WTC11 (cell line): ENCODE results near the gene ALDH3B1. TPM values are rescaled to one million over a fixed set of nuclear protein-coding genes. Genes with fewer than 3 reads are reported as not detected.

Source experiments
- ATAC-seq: fragments of 200-7000 bp; cut with Tn5 transposase; 2 replicates; pipeline ENCODE4 v1.10.0; 2021; ENCODE audit warnings: mild to moderate bottlenecking, moderate library complexity
- CTCF ChIA-PET: fragments of 300-600 bp; sonication (Branson Sonifier 250); formaldehyde crosslinking; loops from one replicate; lab custom pipeline; 2021; ENCODE audit warnings: antibody characterized with exemption; lab: Charles Lee
- POLR2A ChIA-PET: fragments of 350-600 bp; sonication (Branson Sonifier 250); formaldehyde crosslinking; loops from one replicate; lab custom pipeline; 2021; ENCODE audit warnings: antibody characterized with exemption; lab: Charles Lee
- DNase-seq: peaks from one replicate; pipeline ENCODE4 v3.0.0; 2021; ENCODE audit warnings: low spot score
- H3K27ac Mint-ChIP-seq: 2 replicates; pipeline ENCODE4 v1.8.0; 2021; ENCODE audit warnings: mixed read lengths
- H3K27me3 Mint-ChIP-seq: 2 replicates; pipeline ENCODE4 v1.8.0; 2021; ENCODE audit warnings: low read depth, mild to moderate bottlenecking, moderate library complexity, mixed read lengths
- H3K36me3 Mint-ChIP-seq: 2 replicates; pipeline ENCODE4 v1.8.0; 2021; ENCODE audit warnings: mixed read lengths
- H3K4me1 Mint-ChIP-seq: 2 replicates; pipeline ENCODE4 v1.8.0; 2022; ENCODE audit warnings: mixed read lengths
- H3K4me3 Mint-ChIP-seq: 2 replicates; pipeline ENCODE4 v1.8.0; 2021; ENCODE audit warnings: mild to moderate bottlenecking, moderate library complexity, mixed read lengths
- H3K9me3 Mint-ChIP-seq: 2 replicates; pipeline ENCODE4 v1.8.0; 2021; ENCODE audit warnings: mixed read lengths
- CBFB ChIP-seq: sonication (generic); formaldehyde crosslinking; IDR thresholded peaks from 2 replicates; pipeline ENCODE4 v1.8.1; 2022; ENCODE audit warnings: mild to moderate bottlenecking, low read depth, missing genetic modification reagents
- HMGA2 ChIP-seq: fragments of 250-450 bp; sonication (Bioruptor Pico); IDR thresholded peaks from 2 replicates; pipeline ENCODE4 v1.4.0; 2021; ENCODE audit warnings: mild to moderate bottlenecking, moderate library complexity
- KAT7 ChIP-seq: sonication (generic); formaldehyde crosslinking; IDR thresholded peaks from 2 replicates; pipeline ENCODE4 v1.8.1; 2023; ENCODE audit warnings: missing genetic modification reagents, mild to moderate bottlenecking, borderline replicate concordance
- MXD4 ChIP-seq: fragments of 250-450 bp; sonication (Bioruptor Pico); IDR thresholded peaks from 2 replicates; pipeline ENCODE4 v1.8.0; 2021; ENCODE audit warnings: mild to moderate bottlenecking, moderate library complexity, borderline replicate concordance
- NFYB ChIP-seq: sonication (generic); formaldehyde crosslinking; conservative IDR thresholded peaks from 2 replicates; pipeline ENCODE4 v1.8.0; 2022; ENCODE audit warnings: low read depth, missing genetic modification reagents
- OVOL2 ChIP-seq: fragments of 250-450 bp; sonication (Bioruptor Pico); IDR thresholded peaks from 2 replicates; pipeline ENCODE4 v1.9.0; 2021; ENCODE audit warnings: mild to moderate bottlenecking, borderline replicate concordance
- RORB ChIP-seq: fragments of 250-450 bp; sonication (Bioruptor Pico); IDR thresholded peaks from 2 replicates; pipeline ENCODE4 v1.9.0; 2021; ENCODE audit warnings: mild to moderate bottlenecking
- STAT6 ChIP-seq: sonication (generic); formaldehyde crosslinking; conservative IDR thresholded peaks from 2 replicates; pipeline ENCODE4 v1.8.1; 2023; ENCODE audit warnings: mild to moderate bottlenecking, low read depth, missing genetic modification reagents, moderate library complexity
- ZBTB21 ChIP-seq: sonication (generic); formaldehyde crosslinking; IDR thresholded peaks from 2 replicates; pipeline ENCODE4 v1.8.1; 2023; ENCODE audit warnings: mild to moderate bottlenecking, missing genetic modification reagents, borderline replicate concordance
- ZBTB43 ChIP-seq: sonication (generic); formaldehyde crosslinking; IDR thresholded peaks from 2 replicates; pipeline ENCODE4 v1.8.1; 2023; ENCODE audit warnings: mild to moderate bottlenecking, missing genetic modification reagents
- ZNF396 ChIP-seq: fragments of 250-450 bp; sonication (Bioruptor Pico); IDR thresholded peaks from 2 replicates; pipeline ENCODE4 v1.8.0; 2021; ENCODE audit warnings: mild to moderate bottlenecking, moderate library complexity, borderline replicate concordance
- ZNF671 ChIP-seq: fragments of 250-450 bp; sonication (Bioruptor Pico); IDR thresholded peaks from 2 replicates; pipeline ENCODE4 v1.8.0; 2021; ENCODE audit warnings: mild to moderate bottlenecking
- total RNA-seq: library from RNA; stranded (reverse); gene quantifications from 3 replicates; pipeline ENCODE4 v1.2.3, GENCODE V29; 2021
- TF ChIP-seq, protein P1 (sequence below): sonication (generic); formaldehyde crosslinking; IDR thresholded peaks from 2 replicates; pipeline ENCODE4 v1.8.0; 2023; ENCODE audit warnings: mild to moderate bottlenecking, missing genetic modification reagents
- TF ChIP-seq, protein P2 (sequence below): sonication (generic); formaldehyde crosslinking; IDR thresholded peaks from 2 replicates; pipeline ENCODE4 v1.8.1; 2023; ENCODE audit warnings: mild to moderate bottlenecking, missing genetic modification reagents, moderate library complexity
- TF ChIP-seq, protein P3 (sequence below): sonication (generic); formaldehyde crosslinking; IDR thresholded peaks from 2 replicates; pipeline ENCODE4 v1.8.1; 2023; ENCODE audit warnings: mild to moderate bottlenecking, missing genetic modification reagents, borderline replicate concordance
- TF ChIP-seq, protein P4 (sequence below): sonication (generic); formaldehyde crosslinking; IDR thresholded peaks from 2 replicates; pipeline ENCODE4 v1.8.1; 2022; ENCODE audit warnings: mild to moderate bottlenecking, moderate library complexity, missing genetic modification reagents
- TF ChIP-seq, protein P5 (sequence below): sonication (generic); formaldehyde crosslinking; IDR thresholded peaks from 2 replicates; pipeline ENCODE4 v1.8.0; 2022; ENCODE audit warnings: mild to moderate bottlenecking, missing genetic modification reagents
- TF ChIP-seq, protein P6 (sequence below): fragments of 200-600 bp; IDR thresholded peaks from 2 replicates; pipeline ENCODE4 v1.8.0; 2022; ENCODE audit warnings: antibody characterized with exemption

ALDH3B1 gene
- total RNA-seq, 1 experiment from 2014 or later: 0.46 TPM

DNA sequence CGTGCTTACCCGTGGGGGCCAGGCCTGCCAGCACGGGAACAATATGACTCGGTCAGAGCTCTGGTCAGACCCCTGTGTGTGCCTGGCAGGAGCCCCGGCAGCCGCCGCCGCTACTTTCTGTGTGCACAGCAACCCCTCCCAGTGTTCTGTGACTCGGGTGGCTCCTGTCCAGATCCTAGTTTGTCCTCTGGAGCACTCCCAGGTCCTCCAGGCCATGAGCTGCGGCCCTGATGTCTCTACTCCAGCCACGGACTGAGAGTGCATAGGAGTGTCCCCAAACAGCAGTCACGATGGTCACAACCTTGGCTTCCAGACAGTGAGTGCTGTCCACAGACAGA, 23.6 kb downstream of the ALDH3B1 start:
- POLR2A ChIA-PET: no interaction called here
- ATAC-seq (no peak), DNase-seq (no peak)
- Mint-ChIP-seq H3K36me3 (peaks cover 9% of the 10 kb centered on the region), H3K27me3 (no peaks in the 10 kb centered on the region), H3K9me3 (no peaks in the 10 kb centered on the region), H3K4me3 (no peak overlapping the region), H3K27ac (no peak overlapping the region), H3K4me1 (peaks cover 22% of the 10 kb centered on the region)
- CTCF ChIA-PET: no interaction called here
- TF ChIP-seq, protein P1, sequence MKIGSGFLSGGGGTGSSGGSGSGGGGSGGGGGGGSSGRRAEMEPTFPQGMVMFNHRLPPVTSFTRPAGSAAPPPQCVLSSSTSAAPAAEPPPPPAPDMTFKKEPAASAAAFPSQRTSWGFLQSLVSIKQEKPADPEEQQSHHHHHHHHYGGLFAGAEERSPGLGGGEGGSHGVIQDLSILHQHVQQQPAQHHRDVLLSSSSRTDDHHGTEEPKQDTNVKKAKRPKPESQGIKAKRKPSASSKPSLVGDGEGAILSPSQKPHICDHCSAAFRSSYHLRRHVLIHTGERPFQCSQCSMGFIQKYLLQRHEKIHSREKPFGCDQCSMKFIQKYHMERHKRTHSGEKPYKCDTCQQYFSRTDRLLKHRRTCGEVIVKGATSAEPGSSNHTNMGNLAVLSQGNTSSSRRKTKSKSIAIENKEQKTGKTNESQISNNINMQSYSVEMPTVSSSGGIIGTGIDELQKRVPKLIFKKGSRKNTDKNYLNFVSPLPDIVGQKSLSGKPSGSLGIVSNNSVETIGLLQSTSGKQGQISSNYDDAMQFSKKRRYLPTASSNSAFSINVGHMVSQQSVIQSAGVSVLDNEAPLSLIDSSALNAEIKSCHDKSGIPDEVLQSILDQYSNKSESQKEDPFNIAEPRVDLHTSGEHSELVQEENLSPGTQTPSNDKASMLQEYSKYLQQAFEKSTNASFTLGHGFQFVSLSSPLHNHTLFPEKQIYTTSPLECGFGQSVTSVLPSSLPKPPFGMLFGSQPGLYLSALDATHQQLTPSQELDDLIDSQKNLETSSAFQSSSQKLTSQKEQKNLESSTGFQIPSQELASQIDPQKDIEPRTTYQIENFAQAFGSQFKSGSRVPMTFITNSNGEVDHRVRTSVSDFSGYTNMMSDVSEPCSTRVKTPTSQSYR (CRISPR knock-in tag): no peak
- no peak for TF ChIP-seq HMGA2 (CRISPR knock-in tag)
- no peak for TF ChIP-seq KAT7 (CRISPR knock-in tag)
- TF ChIP-seq, protein P2, sequence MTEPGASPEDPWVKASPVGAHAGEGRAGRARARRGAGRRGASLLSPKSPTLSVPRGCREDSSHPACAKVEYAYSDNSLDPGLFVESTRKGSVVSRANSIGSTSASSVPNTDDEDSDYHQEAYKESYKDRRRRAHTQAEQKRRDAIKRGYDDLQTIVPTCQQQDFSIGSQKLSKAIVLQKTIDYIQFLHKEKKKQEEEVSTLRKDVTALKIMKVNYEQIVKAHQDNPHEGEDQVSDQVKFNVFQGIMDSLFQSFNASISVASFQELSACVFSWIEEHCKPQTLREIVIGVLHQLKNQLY (CRISPR knock-in tag): no peak
- no peak for TF ChIP-seq CBFB
- TF ChIP-seq ZBTB43 (CRISPR knock-in tag): no peak
- TF ChIP-seq ZNF396: no peak
- no peak for TF ChIP-seq ZBTB21
- TF ChIP-seq, protein P3, sequence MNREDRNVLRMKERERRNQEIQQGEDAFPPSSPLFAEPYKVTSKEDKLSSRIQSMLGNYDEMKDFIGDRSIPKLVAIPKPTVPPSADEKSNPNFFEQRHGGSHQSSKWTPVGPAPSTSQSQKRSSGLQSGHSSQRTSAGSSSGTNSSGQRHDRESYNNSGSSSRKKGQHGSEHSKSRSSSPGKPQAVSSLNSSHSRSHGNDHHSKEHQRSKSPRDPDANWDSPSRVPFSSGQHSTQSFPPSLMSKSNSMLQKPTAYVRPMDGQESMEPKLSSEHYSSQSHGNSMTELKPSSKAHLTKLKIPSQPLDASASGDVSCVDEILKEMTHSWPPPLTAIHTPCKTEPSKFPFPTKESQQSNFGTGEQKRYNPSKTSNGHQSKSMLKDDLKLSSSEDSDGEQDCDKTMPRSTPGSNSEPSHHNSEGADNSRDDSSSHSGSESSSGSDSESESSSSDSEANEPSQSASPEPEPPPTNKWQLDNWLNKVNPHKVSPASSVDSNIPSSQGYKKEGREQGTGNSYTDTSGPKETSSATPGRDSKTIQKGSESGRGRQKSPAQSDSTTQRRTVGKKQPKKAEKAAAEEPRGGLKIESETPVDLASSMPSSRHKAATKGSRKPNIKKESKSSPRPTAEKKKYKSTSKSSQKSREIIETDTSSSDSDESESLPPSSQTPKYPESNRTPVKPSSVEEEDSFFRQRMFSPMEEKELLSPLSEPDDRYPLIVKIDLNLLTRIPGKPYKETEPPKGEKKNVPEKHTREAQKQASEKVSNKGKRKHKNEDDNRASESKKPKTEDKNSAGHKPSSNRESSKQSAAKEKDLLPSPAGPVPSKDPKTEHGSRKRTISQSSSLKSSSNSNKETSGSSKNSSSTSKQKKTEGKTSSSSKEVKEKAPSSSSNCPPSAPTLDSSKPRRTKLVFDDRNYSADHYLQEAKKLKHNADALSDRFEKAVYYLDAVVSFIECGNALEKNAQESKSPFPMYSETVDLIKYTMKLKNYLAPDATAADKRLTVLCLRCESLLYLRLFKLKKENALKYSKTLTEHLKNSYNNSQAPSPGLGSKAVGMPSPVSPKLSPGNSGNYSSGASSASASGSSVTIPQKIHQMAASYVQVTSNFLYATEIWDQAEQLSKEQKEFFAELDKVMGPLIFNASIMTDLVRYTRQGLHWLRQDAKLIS: no peak
- TF ChIP-seq OVOL2 (CRISPR knock-in tag): no peak
- TF ChIP-seq, protein P4, sequence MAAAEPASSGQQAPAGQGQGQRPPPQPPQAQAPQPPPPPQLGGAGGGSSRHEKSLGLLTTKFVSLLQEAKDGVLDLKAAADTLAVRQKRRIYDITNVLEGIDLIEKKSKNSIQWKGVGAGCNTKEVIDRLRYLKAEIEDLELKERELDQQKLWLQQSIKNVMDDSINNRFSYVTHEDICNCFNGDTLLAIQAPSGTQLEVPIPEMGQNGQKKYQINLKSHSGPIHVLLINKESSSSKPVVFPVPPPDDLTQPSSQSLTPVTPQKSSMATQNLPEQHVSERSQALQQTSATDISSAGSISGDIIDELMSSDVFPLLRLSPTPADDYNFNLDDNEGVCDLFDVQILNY (CRISPR knock-in tag): no peak
- no peak for TF ChIP-seq NFYB (CRISPR knock-in tag)

DNA sequence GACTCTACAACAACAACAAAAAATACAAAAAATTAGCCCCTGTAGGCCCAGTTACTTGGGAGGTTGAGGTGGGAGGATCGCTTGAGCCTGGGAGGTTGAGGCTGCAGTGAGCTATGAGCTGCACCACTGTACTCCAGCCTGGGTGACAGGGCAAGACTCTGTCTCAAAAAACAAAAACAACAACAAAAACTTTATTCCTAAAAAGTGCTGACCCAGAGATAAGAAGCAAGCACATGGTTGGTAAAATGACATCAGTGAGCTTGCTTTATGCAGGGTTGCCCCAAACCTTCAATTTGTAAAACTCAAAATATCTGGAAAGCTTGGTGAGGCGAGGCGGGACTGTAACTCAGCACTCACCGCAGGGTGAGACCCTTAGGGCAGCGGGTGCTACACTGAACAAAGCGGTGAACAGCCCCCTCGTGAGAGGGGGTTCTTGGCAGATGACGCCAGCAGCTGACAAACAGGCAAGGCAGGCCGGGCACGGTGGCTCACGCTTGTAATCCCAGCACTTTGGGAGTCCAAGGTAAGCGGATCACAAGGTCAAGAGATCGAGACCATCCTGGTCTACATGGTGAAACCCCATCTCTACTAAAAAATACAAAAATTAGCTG, 25.2 kb downstream of the ALDH3B1 start:
- DNase-seq: no peak
- Mint-ChIP-seq H3K9me3 (no peaks in the 10 kb centered on the region), H3K36me3 (peaks cover 9% of the 10 kb centered on the region), H3K4me1 (peaks cover 19% of the 10 kb centered on the region), H3K4me3 (no peak overlapping the region), H3K27me3 (no peaks in the 10 kb centered on the region), H3K27ac (no peak overlapping the region)
- ChIA-PET CTCF (interaction anchor here (0.5 to 1.1 kb wide), 2 partner anchors 14 to 147 kb away, joined by 3 to 4 read pairs; no protein-coding TSS in a partner anchor), POLR2A (no interaction called here)
- no peak for ATAC-seq
- TF ChIP-seq, protein P5, sequence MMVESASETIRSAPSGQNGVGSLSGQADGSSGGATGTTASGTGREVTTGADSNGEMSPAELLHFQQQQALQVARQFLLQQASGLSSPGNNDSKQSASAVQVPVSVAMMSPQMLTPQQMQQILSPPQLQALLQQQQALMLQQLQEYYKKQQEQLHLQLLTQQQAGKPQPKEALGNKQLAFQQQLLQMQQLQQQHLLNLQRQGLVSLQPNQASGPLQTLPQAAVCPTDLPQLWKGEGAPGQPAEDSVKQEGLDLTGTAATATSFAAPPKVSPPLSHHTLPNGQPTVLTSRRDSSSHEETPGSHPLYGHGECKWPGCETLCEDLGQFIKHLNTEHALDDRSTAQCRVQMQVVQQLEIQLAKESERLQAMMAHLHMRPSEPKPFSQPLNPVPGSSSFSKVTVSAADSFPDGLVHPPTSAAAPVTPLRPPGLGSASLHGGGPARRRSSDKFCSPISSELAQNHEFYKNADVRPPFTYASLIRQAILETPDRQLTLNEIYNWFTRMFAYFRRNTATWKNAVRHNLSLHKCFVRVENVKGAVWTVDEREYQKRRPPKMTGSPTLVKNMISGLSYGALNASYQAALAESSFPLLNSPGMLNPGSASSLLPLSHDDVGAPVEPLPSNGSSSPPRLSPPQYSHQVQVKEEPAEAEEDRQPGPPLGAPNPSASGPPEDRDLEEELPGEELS (CRISPR knock-in tag): no peak
- TF ChIP-seq ZNF671 (no peak), MXD4 (CRISPR knock-in tag) (no peak), RORB (no peak), STAT6 (CRISPR knock-in tag) (no peak)
- TF ChIP-seq, protein P6, sequence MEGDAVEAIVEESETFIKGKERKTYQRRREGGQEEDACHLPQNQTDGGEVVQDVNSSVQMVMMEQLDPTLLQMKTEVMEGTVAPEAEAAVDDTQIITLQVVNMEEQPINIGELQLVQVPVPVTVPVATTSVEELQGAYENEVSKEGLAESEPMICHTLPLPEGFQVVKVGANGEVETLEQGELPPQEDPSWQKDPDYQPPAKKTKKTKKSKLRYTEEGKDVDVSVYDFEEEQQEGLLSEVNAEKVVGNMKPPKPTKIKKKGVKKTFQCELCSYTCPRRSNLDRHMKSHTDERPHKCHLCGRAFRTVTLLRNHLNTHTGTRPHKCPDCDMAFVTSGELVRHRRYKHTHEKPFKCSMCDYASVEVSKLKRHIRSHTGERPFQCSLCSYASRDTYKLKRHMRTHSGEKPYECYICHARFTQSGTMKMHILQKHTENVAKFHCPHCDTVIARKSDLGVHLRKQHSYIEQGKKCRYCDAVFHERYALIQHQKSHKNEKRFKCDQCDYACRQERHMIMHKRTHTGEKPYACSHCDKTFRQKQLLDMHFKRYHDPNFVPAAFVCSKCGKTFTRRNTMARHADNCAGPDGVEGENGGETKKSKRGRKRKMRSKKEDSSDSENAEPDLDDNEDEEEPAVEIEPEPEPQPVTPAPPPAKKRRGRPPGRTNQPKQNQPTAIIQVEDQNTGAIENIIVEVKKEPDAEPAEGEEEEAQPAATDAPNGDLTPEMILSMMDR: no peak
